WTC11 (cell line): Measurements from ENCODE around the gene PRR14. TPM values are rescaled to one million over a fixed set of nuclear protein-coding genes. Genes with fewer than 3 reads are reported as not detected.
"Not testable (repeated sequence)": the region's sequence is repeated elsewhere in the genome, so short reads cannot be mapped to it uniquely, and the experiment has no call there.

Experiments
- ATAC-seq: fragments of 200-7000 bp; cut with Tn5 transposase; 2 replicates; pipeline ENCODE4 v1.10.0; 2021; ENCODE audit warnings: mild to moderate bottlenecking, moderate library complexity
- CTCF ChIA-PET: fragments of 300-600 bp; sonication (Branson Sonifier 250); formaldehyde crosslinking; loops from one replicate; lab custom pipeline; 2021; ENCODE audit warnings: antibody characterized with exemption; lab: Charles Lee
- POLR2A ChIA-PET: fragments of 350-600 bp; sonication (Branson Sonifier 250); formaldehyde crosslinking; loops from one replicate; lab custom pipeline; 2021; ENCODE audit warnings: antibody characterized with exemption; lab: Charles Lee
- DNase-seq: peaks from one replicate; pipeline ENCODE4 v3.0.0; 2021; ENCODE audit warnings: low spot score
- H3K27ac Mint-ChIP-seq: 2 replicates; pipeline ENCODE4 v1.8.0; 2021; ENCODE audit warnings: mixed read lengths
- H3K27me3 Mint-ChIP-seq: 2 replicates; pipeline ENCODE4 v1.8.0; 2021; ENCODE audit warnings: low read depth, mild to moderate bottlenecking, moderate library complexity, mixed read lengths
- H3K36me3 Mint-ChIP-seq: 2 replicates; pipeline ENCODE4 v1.8.0; 2021; ENCODE audit warnings: mixed read lengths
- H3K4me1 Mint-ChIP-seq: 2 replicates; pipeline ENCODE4 v1.8.0; 2022; ENCODE audit warnings: mixed read lengths
- H3K4me3 Mint-ChIP-seq: 2 replicates; pipeline ENCODE4 v1.8.0; 2021; ENCODE audit warnings: mild to moderate bottlenecking, moderate library complexity, mixed read lengths
- H3K9me3 Mint-ChIP-seq: 2 replicates; pipeline ENCODE4 v1.8.0; 2021; ENCODE audit warnings: mixed read lengths
- ATF1 ChIP-seq: sonication (generic); formaldehyde crosslinking; IDR thresholded peaks from 2 replicates; pipeline ENCODE4 v1.8.1; 2023; ENCODE audit warnings: mild to moderate bottlenecking, moderate library complexity, missing genetic modification reagents
- CREM ChIP-seq: sonication (generic); formaldehyde crosslinking; IDR thresholded peaks from 2 replicates; pipeline ENCODE4 v1.8.1; 2022; ENCODE audit warnings: mild to moderate bottlenecking, missing genetic modification reagents, moderate library complexity
- HMGA2 ChIP-seq: fragments of 250-450 bp; sonication (Bioruptor Pico); IDR thresholded peaks from 2 replicates; pipeline ENCODE4 v1.4.0; 2021; ENCODE audit warnings: mild to moderate bottlenecking, moderate library complexity
- NFE2L1 ChIP-seq: sonication (generic); formaldehyde crosslinking; IDR thresholded peaks from 2 replicates; pipeline ENCODE4 v1.8.1; 2023; ENCODE audit warnings: missing genetic modification reagents
- NFYB ChIP-seq: sonication (generic); formaldehyde crosslinking; conservative IDR thresholded peaks from 2 replicates; pipeline ENCODE4 v1.8.0; 2022; ENCODE audit warnings: low read depth, missing genetic modification reagents
- NR3C1 ChIP-seq: sonication (generic); formaldehyde crosslinking; conservative IDR thresholded peaks from 2 replicates; pipeline ENCODE4 v1.8.1; 2023; ENCODE audit warnings: low read depth, mild to moderate bottlenecking, missing genetic modification reagents
- SP1 ChIP-seq: sonication (generic); formaldehyde crosslinking; conservative IDR thresholded peaks from 2 replicates; pipeline ENCODE4 v1.8.1; 2022; ENCODE audit warnings: missing genetic modification reagents
- TCF7 ChIP-seq: sonication (generic); formaldehyde crosslinking; IDR thresholded peaks from 2 replicates; pipeline ENCODE4 v1.8.0; 2022; ENCODE audit warnings: mild to moderate bottlenecking, low read depth, missing genetic modification reagents, moderate library complexity
- ZNF121 ChIP-seq: sonication (generic); formaldehyde crosslinking; IDR thresholded peaks from 2 replicates; pipeline ENCODE4 v1.8.0; 2023; ENCODE audit warnings: missing genetic modification reagents
- ZNF423 ChIP-seq: fragments of 250-450 bp; sonication (Bioruptor Pico); IDR thresholded peaks from 2 replicates; pipeline ENCODE4 v2.1.2; 2022; ENCODE audit warnings: mild to moderate bottlenecking, moderate library complexity
- total RNA-seq: library from RNA; stranded (reverse); gene quantifications from 3 replicates; pipeline ENCODE4 v1.2.3, GENCODE V29; 2021
- TF ChIP-seq, protein P1 (sequence below): sonication (generic); formaldehyde crosslinking; IDR thresholded peaks from 2 replicates; pipeline ENCODE4 v1.8.1; 2023; ENCODE audit warnings: mild to moderate bottlenecking, missing genetic modification reagents, moderate library complexity
- TF ChIP-seq, protein P2 (sequence below): fragments of 250-450 bp; sonication (Bioruptor Pico); IDR thresholded peaks from 2 replicates; pipeline ENCODE4 v1.9.0; 2021; ENCODE audit warnings: moderate library complexity, mild to moderate bottlenecking, inconsistent platforms, borderline replicate concordance
- TF ChIP-seq, protein P3 (sequence below): sonication (generic); formaldehyde crosslinking; IDR thresholded peaks from 2 replicates; pipeline ENCODE4 v1.8.0; 2023; ENCODE audit warnings: missing genetic modification reagents
- TF ChIP-seq, protein P4 (sequence below): sonication (generic); formaldehyde crosslinking; IDR thresholded peaks from 2 replicates; pipeline ENCODE4 v1.8.1; 2022; ENCODE audit warnings: mild to moderate bottlenecking, moderate library complexity, missing genetic modification reagents
- TF ChIP-seq, protein P5 (sequence below): sonication (generic); formaldehyde crosslinking; IDR thresholded peaks from 2 replicates; pipeline ENCODE4 v1.8.1; 2022; ENCODE audit warnings: low read depth, mild to moderate bottlenecking, moderate library complexity, missing genetic modification reagents, borderline replicate concordance
- TF ChIP-seq, protein P6 (sequence below): sonication (generic); formaldehyde crosslinking; IDR thresholded peaks from 2 replicates; pipeline ENCODE4 v1.8.1; 2023; ENCODE audit warnings: mild to moderate bottlenecking, missing genetic modification reagents, borderline replicate concordance
- TF ChIP-seq, protein P7 (sequence below): fragments of 250-450 bp; sonication (Bioruptor Pico); IDR thresholded peaks from 2 replicates; pipeline ENCODE4 v1.9.0; 2021; ENCODE audit warnings: mild to moderate bottlenecking
- TF ChIP-seq, protein P8 (sequence below): sonication (generic); formaldehyde crosslinking; IDR thresholded peaks from 2 replicates; pipeline ENCODE4 v1.8.0; 2022; ENCODE audit warnings: mild to moderate bottlenecking, missing genetic modification reagents

The PRR14 gene
- total RNA-seq, 1 experiment from 2014 or later, result 21.9 TPM

DNA sequence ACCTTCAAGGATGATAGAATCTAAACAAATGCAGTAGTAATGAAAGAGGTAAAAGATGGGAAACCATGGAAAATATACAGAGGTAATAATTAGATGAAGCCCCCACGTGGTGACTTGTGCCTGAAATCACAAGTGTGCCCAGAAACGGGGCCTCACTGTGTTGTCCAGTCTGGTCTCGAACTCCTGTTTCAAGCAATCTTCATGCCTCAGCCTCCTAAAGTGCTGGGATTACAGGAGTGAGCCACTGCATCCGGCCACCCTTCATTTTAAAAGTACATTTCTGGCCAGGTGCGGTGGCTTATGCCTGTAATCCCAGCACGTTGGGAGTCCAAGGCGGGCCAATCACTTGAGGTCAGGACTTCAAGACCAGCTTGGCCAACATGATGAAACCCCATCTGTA lies 14.2 kb upstream of the PRR14 start (continued):
- TF ChIP-seq, protein P1, sequence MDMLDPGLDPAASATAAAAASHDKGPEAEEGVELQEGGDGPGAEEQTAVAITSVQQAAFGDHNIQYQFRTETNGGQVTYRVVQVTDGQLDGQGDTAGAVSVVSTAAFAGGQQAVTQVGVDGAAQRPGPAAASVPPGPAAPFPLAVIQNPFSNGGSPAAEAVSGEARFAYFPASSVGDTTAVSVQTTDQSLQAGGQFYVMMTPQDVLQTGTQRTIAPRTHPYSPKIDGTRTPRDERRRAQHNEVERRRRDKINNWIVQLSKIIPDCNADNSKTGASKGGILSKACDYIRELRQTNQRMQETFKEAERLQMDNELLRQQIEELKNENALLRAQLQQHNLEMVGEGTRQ (CRISPR knock-in tag), result no peak
- TF ChIP-seq, protein P2, sequence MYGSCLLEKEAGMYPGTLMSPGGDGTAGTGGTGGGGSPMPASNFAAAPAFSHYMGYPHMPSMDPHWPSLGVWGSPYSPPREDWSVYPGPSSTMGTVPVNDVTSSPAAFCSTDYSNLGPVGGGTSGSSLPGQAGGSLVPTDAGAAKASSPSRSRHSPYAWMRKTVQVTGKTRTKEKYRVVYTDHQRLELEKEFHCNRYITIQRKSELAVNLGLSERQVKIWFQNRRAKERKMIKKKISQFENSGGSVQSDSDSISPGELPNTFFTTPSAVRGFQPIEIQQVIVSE (CRISPR knock-in tag), result no peak
- TF ChIP-seq, protein P3, sequence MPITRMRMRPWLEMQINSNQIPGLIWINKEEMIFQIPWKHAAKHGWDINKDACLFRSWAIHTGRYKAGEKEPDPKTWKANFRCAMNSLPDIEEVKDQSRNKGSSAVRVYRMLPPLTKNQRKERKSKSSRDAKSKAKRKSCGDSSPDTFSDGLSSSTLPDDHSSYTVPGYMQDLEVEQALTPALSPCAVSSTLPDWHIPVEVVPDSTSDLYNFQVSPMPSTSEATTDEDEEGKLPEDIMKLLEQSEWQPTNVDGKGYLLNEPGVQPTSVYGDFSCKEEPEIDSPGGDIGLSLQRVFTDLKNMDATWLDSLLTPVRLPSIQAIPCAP (CRISPR knock-in tag), result no peak
- no peak for TF ChIP-seq SP1 (CRISPR knock-in tag)
- TF ChIP-seq NR3C1 (CRISPR knock-in tag), result no peak
- TF ChIP-seq, protein P4, sequence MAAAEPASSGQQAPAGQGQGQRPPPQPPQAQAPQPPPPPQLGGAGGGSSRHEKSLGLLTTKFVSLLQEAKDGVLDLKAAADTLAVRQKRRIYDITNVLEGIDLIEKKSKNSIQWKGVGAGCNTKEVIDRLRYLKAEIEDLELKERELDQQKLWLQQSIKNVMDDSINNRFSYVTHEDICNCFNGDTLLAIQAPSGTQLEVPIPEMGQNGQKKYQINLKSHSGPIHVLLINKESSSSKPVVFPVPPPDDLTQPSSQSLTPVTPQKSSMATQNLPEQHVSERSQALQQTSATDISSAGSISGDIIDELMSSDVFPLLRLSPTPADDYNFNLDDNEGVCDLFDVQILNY (CRISPR knock-in tag), result no peak
- no peak for TF ChIP-seq NFE2L1 (CRISPR knock-in tag)
- no peak for TF ChIP-seq TCF7 (CRISPR knock-in tag)
- TF ChIP-seq, all 79 proteins: peak for 0

DNA sequence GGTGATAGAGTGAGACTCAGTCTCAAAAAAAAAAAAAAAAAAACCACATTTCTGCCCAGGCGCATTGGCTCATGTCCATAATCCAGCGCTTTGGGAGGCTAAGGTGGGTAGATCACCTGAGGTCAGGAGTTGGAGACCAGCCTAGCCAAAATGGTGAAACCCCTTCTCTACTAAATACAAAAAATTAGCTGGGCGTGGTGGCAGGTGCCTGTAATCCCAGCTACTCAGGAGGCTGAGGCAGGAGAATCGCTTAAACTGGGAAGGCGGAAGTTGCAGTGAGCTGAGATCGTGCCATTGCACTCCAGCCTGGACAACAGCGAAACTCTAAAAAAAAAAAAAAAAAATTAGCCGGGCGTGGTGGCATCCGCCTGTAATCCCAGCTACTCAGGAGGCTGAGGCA lies 13.6 kb upstream of the PRR14 start:
- not testable (repeated sequence) for H3K36me3 Mint-ChIP-seq, ATAC-seq, H3K27me3 Mint-ChIP-seq, H3K27ac Mint-ChIP-seq, H3K4me1 Mint-ChIP-seq, DNase-seq, H3K4me3 Mint-ChIP-seq, H3K9me3 Mint-ChIP-seq
- CTCF ChIA-PET, result interaction anchor here (0.7 to 3.7 kb wide), 8 partner anchors 8 to 208 kb away, joined by 3 to 18 read pairs (median 6); partner anchors contain the start of genes DCTPP1, FBRS and PRR14
- POLR2A ChIA-PET, result interaction anchor here (0.7 to 1.4 kb wide), 2 partner anchors 22 to 317 kb away, joined by 3 to 4 read pairs; partner anchors contain the start of gene FBRS

DNA sequence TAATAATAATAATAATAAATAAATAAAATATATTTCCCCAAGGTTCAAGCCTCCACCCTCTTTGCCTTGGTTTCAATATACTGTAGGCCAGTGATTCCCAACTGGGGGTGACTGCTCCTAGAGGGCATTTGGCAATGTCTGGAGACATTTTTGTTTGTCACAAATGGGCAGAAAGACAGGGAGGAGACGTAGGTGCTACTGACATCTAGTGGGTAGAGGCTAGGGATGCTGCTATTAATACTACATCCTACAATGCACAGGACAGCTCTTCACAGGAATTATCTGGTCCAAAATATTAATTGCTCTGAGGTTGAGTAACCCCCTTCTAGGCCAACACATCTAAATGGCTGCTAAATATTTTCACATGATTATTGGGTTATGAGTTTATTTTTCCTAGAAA lies 12.8 kb upstream of the PRR14 start:
- Mint-ChIP-seq H3K9me3 (no peaks in the 10 kb centered on the region), H3K36me3 (no peaks in the 10 kb centered on the region), H3K27me3 (peaks cover 3% of the 10 kb centered on the region), H3K4me1 (peaks cover 7% of the 10 kb centered on the region), H3K4me3 (no peak overlapping the region), H3K27ac (no peak overlapping the region)
- TF ChIP-seq NFYB (CRISPR knock-in tag) (no peak), HMGA2 (CRISPR knock-in tag) (peak; percentile 65)
- ChIA-PET CTCF (interaction anchor here (0.6 to 3.7 kb wide), 9 partner anchors 8 to 208 kb away, joined by 3 to 18 read pairs (median 5); partner anchors contain the start of genes DCTPP1, FBRS and PRR14), POLR2A (interaction anchor here (1.4 kb wide), 1 partner anchor 21 kb away, joined by 3 read pairs; the partner anchor contains the start of gene FBRS)
- no peak for DNase-seq
- ATAC-seq, result peak; percentile 16

DNA sequence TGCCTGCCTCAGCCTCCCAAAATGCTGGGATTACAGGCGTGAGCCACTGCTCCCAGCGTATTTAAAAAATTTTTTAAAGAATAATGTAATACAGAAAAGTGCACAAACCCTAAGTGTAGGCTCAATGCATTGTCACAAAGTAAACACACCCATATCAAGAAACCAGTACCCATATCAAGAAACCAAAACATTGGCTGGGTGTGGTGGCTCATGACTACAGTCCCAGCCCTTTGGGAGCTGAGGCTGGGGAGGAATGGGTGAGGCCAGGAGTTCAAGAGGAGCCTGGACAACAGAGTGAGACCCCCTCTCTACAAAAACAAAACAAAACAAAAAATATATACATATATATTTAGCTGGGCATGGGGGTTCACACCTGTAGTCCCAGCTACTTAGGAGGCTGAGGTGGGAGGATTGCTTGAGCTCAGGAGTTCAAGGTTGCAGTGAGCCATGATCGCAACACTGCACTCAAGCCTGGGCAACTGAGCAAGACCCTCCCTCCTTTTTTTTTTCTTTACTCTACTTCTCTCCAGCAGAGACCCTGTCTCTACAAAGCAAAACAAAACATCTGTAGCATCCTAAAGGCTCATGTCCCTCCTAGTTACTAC lies 9.3 kb upstream of the PRR14 start:
- ATAC-seq (no peak), DNase-seq (no peak)
- no peak overlapping the region for H3K4me3 Mint-ChIP-seq
- H3K4me1 Mint-ChIP-seq, result no peaks in the 10 kb centered on the region
- no peak overlapping the region for H3K27ac Mint-ChIP-seq
- H3K27me3 Mint-ChIP-seq, result peaks cover 24% of the 10 kb centered on the region
- no peaks in the 10 kb centered on the region for H3K36me3 Mint-ChIP-seq
- no peaks in the 10 kb centered on the region for H3K9me3 Mint-ChIP-seq
- CTCF ChIA-PET, result interaction anchor here (1.2 to 2.0 kb wide), 5 partner anchors 9 to 498 kb away, joined by 3 to 6 read pairs (median 3); partner anchors contain the start of genes FBRS and PRR14
- POLR2A ChIA-PET, result no interaction called here
- no peak for TF ChIP-seq CREM (CRISPR knock-in tag)
- no peak for TF ChIP-seq ATF1 (CRISPR knock-in tag)
- TF ChIP-seq, protein P5, sequence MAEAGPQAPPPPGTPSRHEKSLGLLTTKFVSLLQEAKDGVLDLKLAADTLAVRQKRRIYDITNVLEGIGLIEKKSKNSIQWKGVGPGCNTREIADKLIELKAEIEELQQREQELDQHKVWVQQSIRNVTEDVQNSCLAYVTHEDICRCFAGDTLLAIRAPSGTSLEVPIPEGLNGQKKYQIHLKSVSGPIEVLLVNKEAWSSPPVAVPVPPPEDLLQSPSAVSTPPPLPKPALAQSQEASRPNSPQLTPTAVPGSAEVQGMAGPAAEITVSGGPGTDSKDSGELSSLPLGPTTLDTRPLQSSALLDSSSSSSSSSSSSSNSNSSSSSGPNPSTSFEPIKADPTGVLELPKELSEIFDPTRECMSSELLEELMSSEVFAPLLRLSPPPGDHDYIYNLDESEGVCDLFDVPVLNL (CRISPR knock-in tag), result no peak
- TF ChIP-seq ZNF121 (CRISPR knock-in tag), result no peak
- TF ChIP-seq, protein P6, sequence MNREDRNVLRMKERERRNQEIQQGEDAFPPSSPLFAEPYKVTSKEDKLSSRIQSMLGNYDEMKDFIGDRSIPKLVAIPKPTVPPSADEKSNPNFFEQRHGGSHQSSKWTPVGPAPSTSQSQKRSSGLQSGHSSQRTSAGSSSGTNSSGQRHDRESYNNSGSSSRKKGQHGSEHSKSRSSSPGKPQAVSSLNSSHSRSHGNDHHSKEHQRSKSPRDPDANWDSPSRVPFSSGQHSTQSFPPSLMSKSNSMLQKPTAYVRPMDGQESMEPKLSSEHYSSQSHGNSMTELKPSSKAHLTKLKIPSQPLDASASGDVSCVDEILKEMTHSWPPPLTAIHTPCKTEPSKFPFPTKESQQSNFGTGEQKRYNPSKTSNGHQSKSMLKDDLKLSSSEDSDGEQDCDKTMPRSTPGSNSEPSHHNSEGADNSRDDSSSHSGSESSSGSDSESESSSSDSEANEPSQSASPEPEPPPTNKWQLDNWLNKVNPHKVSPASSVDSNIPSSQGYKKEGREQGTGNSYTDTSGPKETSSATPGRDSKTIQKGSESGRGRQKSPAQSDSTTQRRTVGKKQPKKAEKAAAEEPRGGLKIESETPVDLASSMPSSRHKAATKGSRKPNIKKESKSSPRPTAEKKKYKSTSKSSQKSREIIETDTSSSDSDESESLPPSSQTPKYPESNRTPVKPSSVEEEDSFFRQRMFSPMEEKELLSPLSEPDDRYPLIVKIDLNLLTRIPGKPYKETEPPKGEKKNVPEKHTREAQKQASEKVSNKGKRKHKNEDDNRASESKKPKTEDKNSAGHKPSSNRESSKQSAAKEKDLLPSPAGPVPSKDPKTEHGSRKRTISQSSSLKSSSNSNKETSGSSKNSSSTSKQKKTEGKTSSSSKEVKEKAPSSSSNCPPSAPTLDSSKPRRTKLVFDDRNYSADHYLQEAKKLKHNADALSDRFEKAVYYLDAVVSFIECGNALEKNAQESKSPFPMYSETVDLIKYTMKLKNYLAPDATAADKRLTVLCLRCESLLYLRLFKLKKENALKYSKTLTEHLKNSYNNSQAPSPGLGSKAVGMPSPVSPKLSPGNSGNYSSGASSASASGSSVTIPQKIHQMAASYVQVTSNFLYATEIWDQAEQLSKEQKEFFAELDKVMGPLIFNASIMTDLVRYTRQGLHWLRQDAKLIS (CRISPR knock-in tag), result no peak
- no peak for TF ChIP-seq NR3C1 (CRISPR knock-in tag)
- TF ChIP-seq, protein P7, sequence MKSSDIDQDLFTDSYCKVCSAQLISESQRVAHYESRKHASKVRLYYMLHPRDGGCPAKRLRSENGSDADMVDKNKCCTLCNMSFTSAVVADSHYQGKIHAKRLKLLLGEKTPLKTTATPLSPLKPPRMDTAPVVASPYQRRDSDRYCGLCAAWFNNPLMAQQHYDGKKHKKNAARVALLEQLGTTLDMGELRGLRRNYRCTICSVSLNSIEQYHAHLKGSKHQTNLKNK, result no peak
- TF ChIP-seq ZNF423 (CRISPR knock-in tag), result no peak
- TF ChIP-seq, protein P8, sequence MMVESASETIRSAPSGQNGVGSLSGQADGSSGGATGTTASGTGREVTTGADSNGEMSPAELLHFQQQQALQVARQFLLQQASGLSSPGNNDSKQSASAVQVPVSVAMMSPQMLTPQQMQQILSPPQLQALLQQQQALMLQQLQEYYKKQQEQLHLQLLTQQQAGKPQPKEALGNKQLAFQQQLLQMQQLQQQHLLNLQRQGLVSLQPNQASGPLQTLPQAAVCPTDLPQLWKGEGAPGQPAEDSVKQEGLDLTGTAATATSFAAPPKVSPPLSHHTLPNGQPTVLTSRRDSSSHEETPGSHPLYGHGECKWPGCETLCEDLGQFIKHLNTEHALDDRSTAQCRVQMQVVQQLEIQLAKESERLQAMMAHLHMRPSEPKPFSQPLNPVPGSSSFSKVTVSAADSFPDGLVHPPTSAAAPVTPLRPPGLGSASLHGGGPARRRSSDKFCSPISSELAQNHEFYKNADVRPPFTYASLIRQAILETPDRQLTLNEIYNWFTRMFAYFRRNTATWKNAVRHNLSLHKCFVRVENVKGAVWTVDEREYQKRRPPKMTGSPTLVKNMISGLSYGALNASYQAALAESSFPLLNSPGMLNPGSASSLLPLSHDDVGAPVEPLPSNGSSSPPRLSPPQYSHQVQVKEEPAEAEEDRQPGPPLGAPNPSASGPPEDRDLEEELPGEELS, result no peak
